K562 (cell line): ENCODE data around the gene DHX58. TPM values are rescaled to one million over a fixed set of nuclear protein-coding genes. Genes with fewer than 3 reads are reported as not detected.

Source experiments
- ATAC-seq: fragments of 200-7000 bp; cut with Tn5 transposase; 3 replicates; pipeline ENCODE4 v1.9.1; 2020; ENCODE audit warnings: moderate library complexity
- BruUV-seq: library from RNA; stranded (reverse); fragments of 400-500 nt; replicated peaks from 2 replicates; lab custom pipeline; 2021; lab: Mats Ljungman, UMichigan
- CTCF ChIA-PET: fragments of 300-600 bp; formaldehyde crosslinking; extraction: SDS; loops from one replicate; lab custom pipeline; 2021; ENCODE audit warnings: low intra/inter-chr PET ratio; lab: Yijun Ruan, JAX
- POLR2A ChIA-PET: fragments of 300-600, 350-650 bp; sonication (Branson Sonifier 250); formaldehyde crosslinking; extraction: SDS; loops from one replicate; lab custom pipeline; 2021; ENCODE audit warnings: antibody characterized with exemption, inconsistent platforms; lab: Yijun Ruan, JAX
- DNase-seq, 4 experiments: peaks; one replicate each; pipeline versions ENCODE4 v3.0.0 to v3.0.0-alpha.2; 2011 to 2018; ENCODE audit warnings: low spot score in 3 of 4, mixed read lengths in 3 of 4; ENCODE audit errors: extremely low read depth in 1 of 4
- FAIRE-seq: peaks from 2 replicates; lab custom pipeline; 2011; peaks lifted over from hg19 to GRCh38; lab: Jason Lieb, UNC
- H2AFZ ChIP-seq: 2 replicates; pipeline ENCODE4 v1.6.0; 2011; ENCODE audit warnings: low read depth, low read length, control low read depth, inconsistent platforms
- H3K27ac ChIP-seq: fragments of 200-600 bp; 3 replicates; pipeline ENCODE4 v1.8.0; 2011; ENCODE audit warnings: low read depth, mild to moderate bottlenecking, control low read depth, inconsistent platforms, low read length, moderate library complexity, mixed read lengths; ENCODE audit errors: extremely low read depth
- H3K27me3 ChIP-seq, 2 experiments: fragments of 300-600 bp in 1 of 2; 2 replicates in 1 of 2; 3 replicates in 1 of 2; pipeline versions ENCODE4 v1.6.0 to v1.8.0; 2011; ENCODE audit warnings: inconsistent platforms in 2 of 2, low read length in 2 of 2, mild to moderate bottlenecking in 1 of 2, mixed read lengths in 1 of 2, moderate library complexity in 1 of 2; ENCODE audit not compliant: control insufficient read depth in 2 of 2, insufficient read depth in 2 of 2
- H3K36me3 ChIP-seq: fragments of 300-600 bp; 3 replicates; pipeline ENCODE4 v1.8.0; 2011; ENCODE audit warnings: mild to moderate bottlenecking, low read length, inconsistent platforms; ENCODE audit not compliant: control insufficient read depth, insufficient read depth
- H3K4me1 ChIP-seq, 2 experiments: fragments of 200-600 bp in 1 of 2; replicated peaks in 1 of 2; 2 replicates in 1 of 2; 3 replicates in 1 of 2; pipeline versions ENCODE4 v1.5.1 to v1.8.0; 2011; ENCODE audit warnings: inconsistent platforms in 2 of 2, low read length in 2 of 2, mild to moderate bottlenecking in 1 of 2, mixed read lengths in 1 of 2, moderate library complexity in 1 of 2; ENCODE audit not compliant: control insufficient read depth in 2 of 2, insufficient read depth in 2 of 2
- H3K4me2 ChIP-seq: 2 replicates; pipeline ENCODE4 v1.6.1; 2011; ENCODE audit warnings: low read length, control low read depth, inconsistent platforms, mixed read lengths; ENCODE audit not compliant: insufficient read depth
- H3K4me3 ChIP-seq: fragments of 200-600 bp; sonication (generic), shearing (Covaris generic); 2 replicates; pipeline ENCODE4 v1.5.1; 2016; ENCODE audit warnings: control low read depth, inconsistent platforms
- H3K79me2 ChIP-seq: fragments of 200-600 bp; 3 replicates; pipeline ENCODE4 v1.8.0; 2011; ENCODE audit warnings: low read length, inconsistent platforms; ENCODE audit not compliant: control insufficient read depth, insufficient read depth
- H3K9ac ChIP-seq, 2 experiments: 2 replicates each; pipeline versions ENCODE4 v1.6.0 to v1.6.1; 2011; ENCODE audit warnings: low read depth in 2 of 2, low read length in 2 of 2, control low read depth in 1 of 2, inconsistent platforms in 1 of 2, mild to moderate bottlenecking in 1 of 2, mixed read lengths in 1 of 2; ENCODE audit not compliant: insufficient read depth in 1 of 2
- H3K9me1 ChIP-seq: one replicate; pipeline ENCODE4 v1.6.0; 2011; ENCODE audit warnings: inconsistent platforms, mild to moderate bottlenecking, low read length, moderate library complexity; ENCODE audit not compliant: control insufficient read depth, insufficient read depth
- H3K9me3 ChIP-seq: replicated peaks from 2 replicates; pipeline ENCODE4 v1.5.1; 2011; ENCODE audit warnings: low read depth, low read length, inconsistent platforms; ENCODE audit not compliant: control insufficient read depth, insufficient read depth
- H4K20me1 ChIP-seq: replicated peaks from 2 replicates; pipeline ENCODE4 v1.6.1; 2011; ENCODE audit warnings: low read length, inconsistent platforms, mixed read lengths; ENCODE audit not compliant: control insufficient read depth, insufficient read depth
- BCOR ChIP-seq: fragments of 450-650 bp; IDR thresholded peaks from 2 replicates; pipeline ENCODE4 v1.6.1; 2016
- BRD9 ChIP-seq: fragments of 450-650 bp; IDR thresholded peaks from 2 replicates; pipeline ENCODE4 v1.6.1; 2018; ENCODE audit warnings: low read depth; ENCODE audit not compliant: partially characterized antibody
- CHD2 ChIP-seq: IDR thresholded peaks from 2 replicates; pipeline ENCODE4 v1.6.1; 2011; ENCODE audit warnings: low read depth, low read length
- ERF ChIP-seq: fragments of 450-650 bp; formaldehyde crosslinking; IDR thresholded peaks from 2 replicates; pipeline ENCODE4 v1.4.0; 2020; ENCODE audit warnings: mild to moderate bottlenecking, mixed read lengths
- HNRNPK ChIP-seq: fragments of 200-400 bp; formaldehyde crosslinking; IDR thresholded peaks from one replicate; pipeline ENCODE4 v1.6.1; 2018; ENCODE audit warnings: mild to moderate bottlenecking, low read depth, low read length; ENCODE audit not compliant: poor library complexity, severe bottlenecking
- MEIS2 ChIP-seq: fragments of 450-650 bp; IDR thresholded peaks from 2 replicates; pipeline ENCODE4 v1.6.1; 2014; ENCODE audit warnings: mild to moderate bottlenecking; ENCODE audit not compliant: partially characterized antibody
- MTF1 ChIP-seq: fragments of 250-450 bp; sonication (Bioruptor Pico); IDR thresholded peaks from 2 replicates; pipeline ENCODE4 v1.9.0; 2021; ENCODE audit warnings: moderate library complexity, mild to moderate bottlenecking, inconsistent platforms, borderline replicate concordance
- PATZ1 ChIP-seq: fragments of 250-450 bp; sonication (Bioruptor Pico); IDR thresholded peaks from 2 replicates; pipeline ENCODE4 v1.5.0; 2020; ENCODE audit warnings: mild to moderate bottlenecking, borderline replicate concordance
- POLR2B ChIP-seq: fragments of 450-650 bp; IDR thresholded peaks from 2 replicates; pipeline ENCODE4 v1.6.1; 2018; ENCODE audit warnings: low read depth; ENCODE audit not compliant: partially characterized antibody
- RBBP5 ChIP-seq: fragments of 200-600 bp; sonication (generic); IDR thresholded peaks from 2 replicates; pipeline ENCODE4 v1.6.1; 2012; ENCODE audit warnings: borderline replicate concordance, mild to moderate bottlenecking, low read length, control low read depth, inconsistent platforms; ENCODE audit not compliant: insufficient read depth, poor library complexity, severe bottlenecking
- RBM25 ChIP-seq: fragments of 200-400 bp; formaldehyde crosslinking; IDR thresholded peaks from 2 replicates; pipeline ENCODE4 v1.6.1; 2018; ENCODE audit warnings: low read length, low read depth, moderate library complexity; ENCODE audit not compliant: severe bottlenecking
- ZFP36 ChIP-seq: fragments of 150-350 bp; IDR thresholded peaks from 2 replicates; pipeline ENCODE4 v1.6.1; 2018; ENCODE audit warnings: low read length, low read depth; ENCODE audit not compliant: partially characterized antibody
- ZNF311 ChIP-seq: fragments of 250-450 bp; sonication (Bioruptor Pico); IDR thresholded peaks from 2 replicates; pipeline ENCODE4 v1.4.0; 2020; ENCODE audit warnings: mild to moderate bottlenecking, moderate library complexity
- WGBS: fragments of 100-300 bp; shearing (Covaris generic); methylation state at CpG from one replicate; pipeline ENCODE4 v1.1.6; 2016; ENCODE audit warnings: low coverage, mixed read lengths; ENCODE audit not compliant: insufficient coverage; ENCODE audit errors: missing lambda C conversion rate; 5-methylcytosine and 5-hydroxymethylcytosine counted together
- in situ Hi-C: fragments of 300-500 bp; cut with MboI; formaldehyde crosslinking; loops from 4 replicates; pipeline ENCODE4 v1.15.0; 2018; ENCODE audit warnings: inconsistent platforms, mixed read lengths
- intact Hi-C: fragments of 100-400 bp; cut with micrococcal nuclease; formaldehyde crosslinking; loops from 2 replicates; pipeline ENCODE4 v1.14.2; 2022
- polyA plus RNA-seq, 8 experiments: library from polyadenylated mRNA; depleted of rRNA in 4 of 8; stranded (reverse) in 5 of 8; unstranded in 3 of 8; fragments of >200 nt; fragmentation: Nextera tagmentation in 2 of 8; fragmentation: Illumina TruSeq in 1 of 8; extraction: Ambion mirVana in 2 of 8; extraction: Trizol in 1 of 8; gene quantifications; 2 replicates each; pipeline versions ENCODE4 v1.2.1 to v1.2.3, GENCODE V29; 2011 to 2014; ENCODE audit warnings: inconsistent platforms in 1 of 8, missing spikeins in 1 of 8
- total RNA-seq, 7 experiments: library from RNA; depleted of rRNA in 6 of 7; stranded (reverse); fragments of >200 nt in 6 of 7; fragmentation: Illumina TruSeq in 2 of 7; extraction: Trizol in 2 of 7; gene quantifications; 2 replicates each; pipeline versions ENCODE4 v1.2.1 to v1.2.3, GENCODE V29; 2011 to 2021; ENCODE audit warnings: low replicate concordance in 1 of 7

Gene DHX58
- total and polyA plus RNA-seq, 9 of the 15 experiments (the other 6 are each of a cell fraction or from before 2014, with no cell fraction given), result 0.15 to 3.0 (median 1.4) TPM

GRCh38 chr17:42077755-42078154, 34.8 kb downstream of the DHX58 start (continued):
- TF ChIP-seq CHD2 (no peak), MEIS2 (no peak), MTF1 (CRISPR knock-in tag) (no peak), ERF (CRISPR knock-in tag) (no peak), ZNF311 (CRISPR knock-in tag) (no peak), HNRNPK (no peak)
- TF ChIP-seq, all 486 proteins: peak for 0

- ChIA-PET POLR2A (interaction anchor here (0.6 to 0.7 kb wide), 2 partner anchors 9 to 370 kb away, joined by 3 read pairs; no protein-coding TSS in a partner anchor), CTCF (no interaction called here)
- H4K20me1 ChIP-seq, result peaks cover 4% of the 10 kb centered on the region; the same call in 1 of the 2 replicates
- H3K27me3 ChIP-seq, result peaks cover 4 to 20% of the 10 kb centered on the region in 2 experiments; a peak in 3 of 5 replicates
- no peak for TF ChIP-seq RBBP5
- peak; percentile 18; the same call in 1 of the 2 replicates for TF ChIP-seq BCOR
- TF ChIP-seq ZFP36, result peak; percentile 24
- TF ChIP-seq RBM25, result peak; percentile 69
- peak; percentile 95 for TF ChIP-seq BRD9
- no peak for TF ChIP-seq POLR2B
- no peak for TF ChIP-seq PATZ1 (CRISPR knock-in tag)
- in situ Hi-C loops, result no loop called here
- FAIRE-seq (peak; percentile 6), ATAC-seq (no peak), DNase-seq (no peak)
- BruUV-seq, result no TSS peak
- H3K4me1 ChIP-seq, result peaks cover 15 to 22% of the 10 kb centered on the region in 2 experiments
- H3K27ac ChIP-seq, result no peak overlapping the region
- no peaks in the 10 kb centered on the region for H3K9me3 ChIP-seq
- intact Hi-C loops, result no loop called here
- 37% methylated on average over 4 of the region's 4 CpGs for WGBS
- no peaks in the 10 kb centered on the region for H3K79me2 ChIP-seq
- H3K9me1 ChIP-seq, result no peaks in the 10 kb centered on the region
- no peak overlapping the region for H3K4me3 ChIP-seq
- H3K36me3 ChIP-seq, result no peaks in the 10 kb centered on the region
- H2AFZ ChIP-seq, result no peak overlapping the region
- no peak overlapping the region for H3K9ac ChIP-seq
- H3K4me2 ChIP-seq, result no peak overlapping the region
Observed at GRCh38 chr17:42076797-42077559, 35.5 kb downstream of the DHX58 start.
